Naive thymus-derived CD4-positive, alpha-beta T cell (primary cell): ENCODE data around the gene AGAP1. TPM values are rescaled to one million over a fixed set of nuclear protein-coding genes. Genes with fewer than 3 reads are reported as not detected.

Source experiments
- ATAC-seq: fragments of 150-1000 bp; cut with Tn5 transposase; 2 replicates; pipeline ENCODE4 v1.10.0; 2021; ENCODE audit warnings: mild to moderate bottlenecking, moderate library complexity
- CTCF ChIA-PET: fragments of 350-600 bp; sonication (Branson Sonifier 250); formaldehyde crosslinking; loops from one replicate; lab custom pipeline; 2021; ENCODE audit warnings: antibody characterized with exemption; lab: Charles Lee
- POLR2A ChIA-PET: fragments of 350-600 bp; sonication (Branson Sonifier 250); formaldehyde crosslinking; loops from one replicate; lab custom pipeline; 2021; ENCODE audit warnings: antibody characterized with exemption, inconsistent platforms; lab: Charles Lee
- DNase-seq, 9 donors: peaks; one replicate each; pipeline versions ENCODE4 v3.0.0 to v3.0.0-alpha.2; 2020 to 2022; ENCODE audit warnings: mixed read lengths in 1 of 9
- H3K27ac ChIP-seq: one replicate; pipeline ENCODE4 v1.7.0; 2013; ENCODE audit warnings: mild to moderate bottlenecking, low read depth, low read length, moderate library complexity
- H3K27me3 ChIP-seq, 2 donors: one replicate each; pipeline ENCODE4 v1.7.0; 2013; ENCODE audit warnings: low read length in 2 of 2, mild to moderate bottlenecking in 2 of 2, moderate library complexity in 2 of 2; ENCODE audit not compliant: control insufficient read depth in 2 of 2, insufficient read depth in 2 of 2
- H3K36me3 ChIP-seq, 3 experiments: 1 replicate in 2 of 3; 2 replicates in 1 of 3; pipeline ENCODE4 v1.7.0; 2013; ENCODE audit warnings: low read length in 3 of 3, mild to moderate bottlenecking in 3 of 3, moderate library complexity in 1 of 3; ENCODE audit not compliant: insufficient read depth in 3 of 3, control insufficient read depth in 2 of 3
- H3K4me1 ChIP-seq, 2 donors: one replicate each; pipeline ENCODE4 v1.7.0; 2013; ENCODE audit warnings: low read length in 2 of 2, mild to moderate bottlenecking in 2 of 2, moderate library complexity in 1 of 2; ENCODE audit not compliant: control insufficient read depth in 2 of 2, insufficient read depth in 2 of 2
- H3K4me3 ChIP-seq: 2 replicates; pipeline ENCODE4 v1.7.0; 2013; ENCODE audit warnings: mild to moderate bottlenecking, low read length
- H3K9me3 ChIP-seq, 3 experiments: 1 replicate in 2 of 3; 2 replicates in 1 of 3; pipeline ENCODE4 v1.7.0; 2013; ENCODE audit warnings: low read length in 3 of 3; ENCODE audit not compliant: control insufficient read depth in 2 of 3
- H3K27ac Mint-ChIP-seq, 9 donors: one replicate each; pipeline ENCODE4 v1.8.0; 2020 to 2022; ENCODE audit warnings: mixed read lengths in 9 of 9, mild to moderate bottlenecking in 8 of 9, moderate library complexity in 5 of 9, inconsistent platforms in 2 of 9
- H3K27me3 Mint-ChIP-seq, 5 donors: one replicate each; pipeline ENCODE4 v1.8.0; 2021 to 2022; ENCODE audit warnings: mixed read lengths in 5 of 5, mild to moderate bottlenecking in 1 of 5
- H3K36me3 Mint-ChIP-seq, 5 donors: one replicate each; pipeline ENCODE4 v1.8.0; 2020 to 2022; ENCODE audit warnings: mixed read lengths in 5 of 5, mild to moderate bottlenecking in 3 of 5, inconsistent platforms in 1 of 5
- H3K4me1 Mint-ChIP-seq, 7 donors: one replicate each; pipeline ENCODE4 v1.8.0; 2020 to 2022; ENCODE audit warnings: mixed read lengths in 7 of 7, mild to moderate bottlenecking in 3 of 7, inconsistent platforms in 1 of 7
- H3K4me3 Mint-ChIP-seq, 10 donors: one replicate each; pipeline ENCODE4 v1.8.0; 2020 to 2022; ENCODE audit warnings: mild to moderate bottlenecking in 10 of 10, mixed read lengths in 10 of 10, moderate library complexity in 6 of 10, inconsistent platforms in 2 of 10
- H3K9me3 Mint-ChIP-seq, 11 donors: one replicate each; pipeline ENCODE4 v1.8.0; 2020 to 2022; ENCODE audit warnings: mixed read lengths in 11 of 11, mild to moderate bottlenecking in 4 of 11, inconsistent platforms in 1 of 11, moderate library complexity in 1 of 11
- intact Hi-C, 2 donors: fragments of 100-400 bp; cut with micrococcal nuclease; formaldehyde crosslinking; loops; one replicate each; pipeline ENCODE4 v1.15.1; 2023
- polyA plus RNA-seq, 2 donors: library from polyadenylated mRNA; unstranded; fragments of 300-500 nt; fragmentation: Illumina TruSeq; gene quantifications; one replicate each; pipeline ENCODE4 v1.2.3, GENCODE V29; 2021
- total RNA-seq, 6 experiments: library from RNA in 5 of 6; stranded (reverse) in 5 of 6; gene quantifications; 1 replicate in 5 of 6; 2 replicates in 1 of 6; pipeline ENCODE4 v1.2.3 and lab custom pipeline; 2021 to 2026

AGAP1 gene
- total and polyA plus RNA-seq, 7 experiments from 2014 or later: 0.35 to 9.6 (median 0.85) TPM; not detected in 2

- intact Hi-C loops: no loop called here
- Histone ChIP-seq H3K4me3 (no peak overlapping the region), H3K4me1 (no peaks in the 10 kb centered on the region), H3K27me3 (no peaks in the 10 kb centered on the region), H3K36me3 (no peaks in the 10 kb centered on the region), H3K27ac (no peak overlapping the region), H3K9me3 (no peaks in the 10 kb centered on the region)
- CTCF ChIA-PET: no interaction called here
- Mint-ChIP-seq H3K9me3 (no peaks in the 10 kb centered on the region), H3K36me3 (no peaks in the 10 kb centered on the region), H3K27ac (no peak overlapping the region), H3K4me1 (peaks cover 0 to 8% (median 1%) of the 10 kb centered on the region in 7 donors), H3K4me3 (peak overlapping the region in 1 of 10 donors; percentile 5), H3K27me3 (peaks cover 12 to 38% (median 26%) of the 10 kb centered on the region in 5 donors)
- ATAC-seq (no peak), DNase-seq (no peak)
- POLR2A ChIA-PET: no interaction called here
Observed at GRCh38 chr2:236014408-236015131, 520.7 kb downstream of the AGAP1 start.

- intact Hi-C loops: no loop called here
Observed at GRCh38 chr2:236015171-236015570, 521.3 kb downstream of the AGAP1 start.

GRCh38 chr2:236016496-236016895, 522.7 kb downstream of the AGAP1 start:
- peaks cover 12 to 28% (median 25%) of the 10 kb centered on the region in 5 donors for H3K27me3 Mint-ChIP-seq
- DNase-seq: no peak
- no peak overlapping the region for H3K27ac Mint-ChIP-seq
- Histone ChIP-seq H3K36me3 (no peaks in the 10 kb centered on the region), H3K9me3 (no peaks in the 10 kb centered on the region), H3K4me1 (no peaks in the 10 kb centered on the region), H3K27me3 (no peaks in the 10 kb centered on the region), H3K27ac (no peak overlapping the region), H3K4me3 (no peak overlapping the region)
- peaks cover 0 to 8% (median 1%) of the 10 kb centered on the region in 7 donors for H3K4me1 Mint-ChIP-seq
- ChIA-PET CTCF (no interaction called here), POLR2A (no interaction called here)
- no peaks in the 10 kb centered on the region for H3K9me3 Mint-ChIP-seq
- no peak overlapping the region for H3K4me3 Mint-ChIP-seq
- no peak for ATAC-seq
- intact Hi-C loops: no loop called here
- H3K36me3 Mint-ChIP-seq: no peaks in the 10 kb centered on the region

More at GRCh38 chr2:236015171-236015570, 521.3 kb downstream of the AGAP1 start:
- H3K9me3 ChIP-seq: no peaks in the 10 kb centered on the region
- POLR2A ChIA-PET: no interaction called here
- H3K9me3 Mint-ChIP-seq: no peaks in the 10 kb centered on the region
- no peaks in the 10 kb centered on the region for H3K36me3 Mint-ChIP-seq
- peak overlapping the region in 1 of 10 donors; percentile 5 for H3K4me3 Mint-ChIP-seq
- no peaks in the 10 kb centered on the region for H3K4me1 ChIP-seq
- H3K27me3 Mint-ChIP-seq: peaks cover 12 to 38% (median 25%) of the 10 kb centered on the region in 5 donors
- CTCF ChIA-PET: no interaction called here
- no peak overlapping the region for H3K4me3 ChIP-seq
- H3K27ac ChIP-seq: no peak overlapping the region
- no peak overlapping the region for H3K27ac Mint-ChIP-seq
- DNase-seq: no peak
- no peaks in the 10 kb centered on the region for H3K27me3 ChIP-seq
- no peaks in the 10 kb centered on the region for H3K36me3 ChIP-seq
- no peak for ATAC-seq
- peaks cover 0 to 8% (median 1%) of the 10 kb centered on the region in 7 donors for H3K4me1 Mint-ChIP-seq

- H3K4me3 ChIP-seq: no peak overlapping the region
- Mint-ChIP-seq H3K9me3 (no peaks in the 10 kb centered on the region), H3K27ac (no peak overlapping the region), H3K27me3 (peaks cover 12 to 28% (median 25%) of the 10 kb centered on the region in 5 donors), H3K4me1 (peaks cover 0 to 8% (median 1%) of the 10 kb centered on the region in 7 donors), H3K4me3 (no peak overlapping the region), H3K36me3 (no peaks in the 10 kb centered on the region)
- ATAC-seq (no peak), DNase-seq (no peak)
- ChIA-PET POLR2A (no interaction called here), CTCF (no interaction called here)
- intact Hi-C loops: no loop called here
- no peaks in the 10 kb centered on the region for H3K27me3 ChIP-seq
- H3K4me1 ChIP-seq: no peaks in the 10 kb centered on the region
- H3K27ac ChIP-seq: no peak overlapping the region
- H3K36me3 ChIP-seq: no peaks in the 10 kb centered on the region
- no peaks in the 10 kb centered on the region for H3K9me3 ChIP-seq
Observed at GRCh38 chr2:236017446-236017845, 523.6 kb downstream of the AGAP1 start.

- ATAC-seq: no peak
- no peak for DNase-seq
- intact Hi-C loops: no loop called here
- Mint-ChIP-seq H3K27me3 (peaks cover 12 to 28% (median 18%) of the 10 kb centered on the region in 5 donors), H3K9me3 (no peaks in the 10 kb centered on the region), H3K36me3 (no peaks in the 10 kb centered on the region), H3K4me3 (no peak overlapping the region), H3K27ac (no peak overlapping the region), H3K4me1 (peaks cover 0 to 8% (median 1%) of the 10 kb centered on the region in 7 donors)
- Histone ChIP-seq H3K4me3 (no peak overlapping the region), H3K9me3 (no peaks in the 10 kb centered on the region), H3K27ac (no peak overlapping the region), H3K36me3 (no peaks in the 10 kb centered on the region), H3K4me1 (no peaks in the 10 kb centered on the region), H3K27me3 (no peaks in the 10 kb centered on the region)
- CTCF ChIA-PET: no interaction called here
- POLR2A ChIA-PET: no interaction called here
Observed at GRCh38 chr2:236019434-236019833, 525.6 kb downstream of the AGAP1 start.

- ChIA-PET POLR2A (no interaction called here), CTCF (no interaction called here)
- H3K36me3 ChIP-seq: no peaks in the 10 kb centered on the region
- H3K9me3 Mint-ChIP-seq: no peaks in the 10 kb centered on the region
- H3K9me3 ChIP-seq: no peaks in the 10 kb centered on the region
- intact Hi-C loops: no loop called here
- no peak overlapping the region for H3K27ac Mint-ChIP-seq
- H3K27me3 Mint-ChIP-seq: peaks cover 2 to 11% (median 4%) of the 10 kb centered on the region in 5 donors
- H3K4me1 Mint-ChIP-seq: no peaks in the 10 kb centered on the region
- ATAC-seq: no peak
- DNase-seq: no peak
- H3K36me3 Mint-ChIP-seq: no peaks in the 10 kb centered on the region
- H3K4me1 ChIP-seq: no peaks in the 10 kb centered on the region
- H3K27me3 ChIP-seq: no peaks in the 10 kb centered on the region
- no peak overlapping the region for H3K4me3 ChIP-seq
- no peak overlapping the region for H3K4me3 Mint-ChIP-seq
- no peak overlapping the region for H3K27ac ChIP-seq
Observed at GRCh38 chr2:236021499-236022057, 527.7 kb downstream of the AGAP1 start.

GRCh38 chr2:236022128-236022527, 528.3 kb downstream of the AGAP1 start:
- Mint-ChIP-seq H3K27ac (no peak overlapping the region), H3K4me3 (no peak overlapping the region), H3K36me3 (no peaks in the 10 kb centered on the region), H3K4me1 (no peaks in the 10 kb centered on the region), H3K27me3 (peaks cover 0 to 8% (median 4%) of the 10 kb centered on the region in 5 donors), H3K9me3 (no peaks in the 10 kb centered on the region)
- Histone ChIP-seq H3K27ac (no peak overlapping the region), H3K4me1 (no peaks in the 10 kb centered on the region), H3K4me3 (no peak overlapping the region), H3K27me3 (no peaks in the 10 kb centered on the region), H3K36me3 (no peaks in the 10 kb centered on the region), H3K9me3 (no peaks in the 10 kb centered on the region)
- ChIA-PET CTCF (no interaction called here), POLR2A (no interaction called here)
- DNase-seq (no peak), ATAC-seq (no peak)
- intact Hi-C loops: no loop called here
